VCaP (cell line): Measurements from ENCODE around the gene SMIM35.

ENCODE experiments used
- H3K27ac ChIP-seq: fragments of 450-650 bp; 2 replicates; pipeline ENCODE4 v1.5.1; 2017
- TF ChIP-seq, protein P1 (sequence below): fragments of 450-650 bp; conservative IDR thresholded peaks from 2 replicates; pipeline ENCODE4 v1.5.1; 2017; ENCODE audit warnings: mild to moderate bottlenecking, moderate library complexity

The SMIM35 gene

DNA sequence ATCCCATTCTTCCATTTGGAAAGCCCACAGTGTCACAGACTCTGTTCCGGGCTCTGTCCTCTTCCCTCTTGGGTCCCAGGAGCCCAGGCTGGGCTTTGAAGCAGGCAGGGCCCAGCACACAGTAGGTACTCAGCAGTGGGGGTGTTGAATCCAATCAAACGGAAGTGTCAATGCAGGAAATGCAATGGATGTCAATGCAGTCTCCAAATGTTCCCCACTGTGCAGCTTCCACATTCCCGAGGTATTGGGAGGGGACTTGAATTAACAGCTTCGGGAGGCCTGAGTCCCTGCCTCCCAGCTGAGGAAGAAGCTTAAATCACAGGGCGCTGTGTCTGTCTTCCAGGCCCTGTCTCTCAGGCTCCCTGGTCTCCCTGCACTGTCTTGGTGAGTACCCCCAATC, 21.8 kb upstream of the SMIM35 start:
- no peak overlapping the region for H3K27ac ChIP-seq
- TF ChIP-seq, protein P1, sequence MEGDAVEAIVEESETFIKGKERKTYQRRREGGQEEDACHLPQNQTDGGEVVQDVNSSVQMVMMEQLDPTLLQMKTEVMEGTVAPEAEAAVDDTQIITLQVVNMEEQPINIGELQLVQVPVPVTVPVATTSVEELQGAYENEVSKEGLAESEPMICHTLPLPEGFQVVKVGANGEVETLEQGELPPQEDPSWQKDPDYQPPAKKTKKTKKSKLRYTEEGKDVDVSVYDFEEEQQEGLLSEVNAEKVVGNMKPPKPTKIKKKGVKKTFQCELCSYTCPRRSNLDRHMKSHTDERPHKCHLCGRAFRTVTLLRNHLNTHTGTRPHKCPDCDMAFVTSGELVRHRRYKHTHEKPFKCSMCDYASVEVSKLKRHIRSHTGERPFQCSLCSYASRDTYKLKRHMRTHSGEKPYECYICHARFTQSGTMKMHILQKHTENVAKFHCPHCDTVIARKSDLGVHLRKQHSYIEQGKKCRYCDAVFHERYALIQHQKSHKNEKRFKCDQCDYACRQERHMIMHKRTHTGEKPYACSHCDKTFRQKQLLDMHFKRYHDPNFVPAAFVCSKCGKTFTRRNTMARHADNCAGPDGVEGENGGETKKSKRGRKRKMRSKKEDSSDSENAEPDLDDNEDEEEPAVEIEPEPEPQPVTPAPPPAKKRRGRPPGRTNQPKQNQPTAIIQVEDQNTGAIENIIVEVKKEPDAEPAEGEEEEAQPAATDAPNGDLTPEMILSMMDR, result no peak

- TF ChIP-seq, protein P1, result no peak
- no peak overlapping the region for H3K27ac ChIP-seq
Measured at GRCh38 chr11:118106789-118107335, 20.1 kb upstream of the SMIM35 start.

DNA sequence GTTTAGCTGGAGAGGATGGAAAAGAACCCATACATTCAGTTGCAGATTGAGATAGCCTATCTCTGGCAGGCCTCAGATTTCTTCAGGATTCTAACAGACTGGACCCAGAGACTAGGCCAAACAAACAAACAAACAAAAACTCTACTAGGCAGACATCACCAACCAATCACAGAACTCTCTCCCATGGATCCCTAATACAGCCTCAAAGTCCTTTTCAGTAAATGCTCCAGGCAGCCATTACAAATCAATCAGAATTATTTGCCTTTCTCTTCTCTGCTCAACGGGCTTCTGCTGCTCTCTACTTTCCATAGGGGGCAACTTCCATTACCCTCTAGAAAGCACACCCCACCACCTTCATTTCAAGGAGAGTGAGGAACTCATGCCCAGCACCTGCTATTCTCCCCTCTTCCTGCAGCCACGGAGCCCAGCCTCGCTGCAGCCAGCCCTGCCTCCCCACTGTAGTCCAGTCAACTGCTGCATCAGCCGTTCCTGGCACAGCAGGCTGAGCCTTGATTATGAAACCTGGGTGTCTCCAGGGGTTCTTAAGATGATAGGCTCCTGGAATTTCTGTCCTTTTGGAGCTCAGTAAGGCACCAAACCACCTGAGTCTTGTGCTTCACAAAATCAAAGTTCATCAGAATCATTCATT, 19.0 kb upstream of the SMIM35 start:
- H3K27ac ChIP-seq, result no peak overlapping the region
- TF ChIP-seq, protein P1, result no peak

- TF ChIP-seq, protein P1, result no peak
Measured at GRCh38 chr11:118104491-118104890, 17.7 kb upstream of the SMIM35 start.

DNA sequence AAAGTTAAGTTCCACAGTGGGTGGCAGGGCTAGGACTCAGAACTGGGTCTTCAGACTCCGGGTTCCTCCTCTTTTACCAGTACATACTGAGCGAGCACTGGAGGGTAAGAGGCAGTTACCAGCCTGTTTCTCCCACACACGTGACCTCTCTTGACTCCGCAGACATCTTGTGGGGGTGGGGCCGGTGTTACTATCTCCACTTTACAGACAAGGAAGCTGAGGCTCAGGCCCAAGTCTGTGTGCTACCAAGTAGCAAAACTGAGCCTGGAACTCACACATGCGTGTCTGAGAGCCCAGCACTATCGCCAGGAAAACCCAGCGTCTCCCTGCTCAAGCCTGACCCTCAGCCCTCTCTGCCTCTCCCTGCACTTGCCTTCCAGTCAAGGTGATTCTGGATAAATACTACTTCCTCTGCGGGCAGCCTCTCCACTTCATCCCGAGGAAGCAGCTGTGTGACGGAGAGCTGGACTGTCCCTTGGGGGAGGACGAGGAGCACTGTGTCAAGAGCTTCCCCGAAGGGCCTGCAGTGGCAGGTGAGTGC, 16.0 kb upstream of the SMIM35 start:
- no peak overlapping the region for H3K27ac ChIP-seq
- TF ChIP-seq, protein P1, result no peak

More at GRCh38 chr11:118104491-118104890, 17.7 kb upstream of the SMIM35 start:
- H3K27ac ChIP-seq, result no peak overlapping the region

GRCh38 chr11:118100691-118101232, 14.0 kb upstream of the SMIM35 start:
- TF ChIP-seq, protein P1, result no peak
- H3K27ac ChIP-seq, result no peak overlapping the region

- TF ChIP-seq, protein P1, result no peak
- no peak overlapping the region for H3K27ac ChIP-seq
Measured at GRCh38 chr11:118099838-118100556, 13.2 kb upstream of the SMIM35 start.
